Natural killer cell (primary cell): Measurements from ENCODE around the gene CCL5. TPM values are rescaled to one million over a fixed set of nuclear protein-coding genes. Genes with fewer than 3 reads are reported as not detected.
A peak's percentile ranks its signal among the peaks of the same experiment; 100 is the strongest.

Source experiments
- ATAC-seq, 3 donors: fragments of 150-1000 bp in 2 of 3; fragments of 200-7000 bp in 1 of 3; cut with Tn5 transposase; 1 replicate in 1 of 3; 2 replicates in 2 of 3; pipeline ENCODE4 v1.10.0; 2021; ENCODE audit warnings: mild to moderate bottlenecking in 2 of 3, moderate library complexity in 2 of 3
- DNase-seq, 2 donors: peaks; one replicate each; pipeline versions ENCODE4 v3.0.0 to v3.0.0-alpha.2; 2013 to 2021; ENCODE audit warnings: mixed read lengths in 1 of 2
- H3K27ac ChIP-seq: one replicate; pipeline ENCODE4 v1.5.1; 2013; ENCODE audit warnings: mild to moderate bottlenecking, low read length
- H3K27me3 ChIP-seq: one replicate; pipeline ENCODE4 v1.6.1; 2013; ENCODE audit warnings: low read length; ENCODE audit not compliant: control insufficient read depth, insufficient read depth
- H3K36me3 ChIP-seq: one replicate; pipeline ENCODE4 v1.6.1; 2013; ENCODE audit warnings: low read length; ENCODE audit not compliant: control insufficient read depth, insufficient read depth
- H3K4me1 ChIP-seq: one replicate; pipeline ENCODE4 v1.6.1; 2013; ENCODE audit warnings: low read length; ENCODE audit not compliant: control insufficient read depth, insufficient read depth
- H3K4me3 ChIP-seq: one replicate; pipeline ENCODE4 v1.5.1; 2013; ENCODE audit warnings: low read length
- H3K9me3 ChIP-seq: one replicate; pipeline ENCODE4 v1.6.1; 2013; ENCODE audit warnings: low read length; ENCODE audit not compliant: control insufficient read depth, insufficient read depth
- H3K27ac Mint-ChIP-seq, 2 donors: one replicate each; pipeline ENCODE4 v1.8.0; 2022; ENCODE audit warnings: mild to moderate bottlenecking in 2 of 2, mixed read lengths in 2 of 2, moderate library complexity in 1 of 2
- H3K27me3 Mint-ChIP-seq, 2 donors: one replicate each; pipeline ENCODE4 v1.8.0; 2022; ENCODE audit warnings: low read depth in 2 of 2, mixed read lengths in 2 of 2
- H3K36me3 Mint-ChIP-seq: one replicate; pipeline ENCODE4 v1.8.0; 2022; ENCODE audit warnings: mixed read lengths
- H3K4me1 Mint-ChIP-seq, 2 donors: one replicate each; pipeline ENCODE4 v1.8.0; 2022; ENCODE audit warnings: mixed read lengths in 2 of 2
- H3K4me3 Mint-ChIP-seq: one replicate; pipeline ENCODE4 v1.8.0; 2022; ENCODE audit warnings: mild to moderate bottlenecking, moderate library complexity, mixed read lengths
- H3K9me3 Mint-ChIP-seq, 2 donors: one replicate each; pipeline ENCODE4 v1.8.0; 2022; ENCODE audit warnings: mixed read lengths in 2 of 2
- WGBS: methylation state at CpG from one replicate; pipeline ENCODE4 v1.1.7; 2013; ENCODE audit warnings: missing lambda C conversion rate; ENCODE audit not compliant: insufficient coverage; 5-methylcytosine and 5-hydroxymethylcytosine counted together
- intact Hi-C: fragments of 100-400 bp; cut with micrococcal nuclease; formaldehyde crosslinking; loops from one replicate; pipeline ENCODE4 v1.14.2; 2022
- total RNA-seq, 4 donors: library from RNA; stranded (reverse); fragments of 120-200 nt in 1 of 4; gene quantifications; one replicate each; pipeline versions ENCODE4 v1.2.3 to v1.2.4, GENCODE V29; 2013 to 2022
- TF ChIP-seq, protein P1 (sequence below): fragments of 200-600 bp; IDR thresholded peaks from one replicate; pipeline ENCODE4 v1.8.0; 2022; ENCODE audit warnings: antibody characterized with exemption

CCL5 gene
- total RNA-seq, 3 donors from 2014 or later (not counting 1 experiment from before 2014, with no cell fraction given), result 793 to 1,167 (median 825) TPM

DNA sequence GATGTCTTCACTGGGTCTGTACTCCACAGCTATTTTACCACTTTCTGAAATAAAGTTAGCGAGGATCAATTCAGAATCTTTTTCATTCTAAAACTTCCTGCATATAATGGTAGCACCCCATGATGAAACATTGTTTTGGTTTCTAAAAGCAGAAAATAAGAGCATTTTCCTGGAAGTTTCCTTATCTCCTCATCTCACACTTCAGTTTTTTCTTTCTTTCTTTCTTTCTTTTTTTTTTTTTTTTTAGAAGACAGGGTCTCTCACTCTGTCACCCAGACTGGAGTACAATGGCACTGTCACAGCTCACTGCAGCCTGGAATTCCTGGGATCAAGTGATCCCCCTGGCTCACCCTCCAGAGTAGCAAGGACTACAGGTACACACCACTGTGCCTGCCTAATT is 40.1 kb upstream of the CCL5 start:
- intact Hi-C loops, result no loop called here
- Mint-ChIP-seq H3K27me3 (no peaks in the 10 kb centered on the region), H3K4me3 (no peak overlapping the region), H3K27ac (peak overlapping the region; percentile 77 to 85), H3K4me1 (peaks cover 46 to 54% of the 10 kb centered on the region in 2 donors), H3K36me3 (no peaks in the 10 kb centered on the region), H3K9me3 (no peaks in the 10 kb centered on the region)
- DNase-seq, result no peak
- TF ChIP-seq, protein P1, sequence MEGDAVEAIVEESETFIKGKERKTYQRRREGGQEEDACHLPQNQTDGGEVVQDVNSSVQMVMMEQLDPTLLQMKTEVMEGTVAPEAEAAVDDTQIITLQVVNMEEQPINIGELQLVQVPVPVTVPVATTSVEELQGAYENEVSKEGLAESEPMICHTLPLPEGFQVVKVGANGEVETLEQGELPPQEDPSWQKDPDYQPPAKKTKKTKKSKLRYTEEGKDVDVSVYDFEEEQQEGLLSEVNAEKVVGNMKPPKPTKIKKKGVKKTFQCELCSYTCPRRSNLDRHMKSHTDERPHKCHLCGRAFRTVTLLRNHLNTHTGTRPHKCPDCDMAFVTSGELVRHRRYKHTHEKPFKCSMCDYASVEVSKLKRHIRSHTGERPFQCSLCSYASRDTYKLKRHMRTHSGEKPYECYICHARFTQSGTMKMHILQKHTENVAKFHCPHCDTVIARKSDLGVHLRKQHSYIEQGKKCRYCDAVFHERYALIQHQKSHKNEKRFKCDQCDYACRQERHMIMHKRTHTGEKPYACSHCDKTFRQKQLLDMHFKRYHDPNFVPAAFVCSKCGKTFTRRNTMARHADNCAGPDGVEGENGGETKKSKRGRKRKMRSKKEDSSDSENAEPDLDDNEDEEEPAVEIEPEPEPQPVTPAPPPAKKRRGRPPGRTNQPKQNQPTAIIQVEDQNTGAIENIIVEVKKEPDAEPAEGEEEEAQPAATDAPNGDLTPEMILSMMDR, result no peak
- Histone ChIP-seq H3K27ac (no peak overlapping the region), H3K9me3 (no peaks in the 10 kb centered on the region), H3K36me3 (no peaks in the 10 kb centered on the region), H3K4me1 (peaks cover 30% of the 10 kb centered on the region), H3K4me3 (no peak overlapping the region), H3K27me3 (no peaks in the 10 kb centered on the region)
- ATAC-seq, result no peak
- WGBS, result 100% methylated on average over 1 of the region's 1 CpG

DNA sequence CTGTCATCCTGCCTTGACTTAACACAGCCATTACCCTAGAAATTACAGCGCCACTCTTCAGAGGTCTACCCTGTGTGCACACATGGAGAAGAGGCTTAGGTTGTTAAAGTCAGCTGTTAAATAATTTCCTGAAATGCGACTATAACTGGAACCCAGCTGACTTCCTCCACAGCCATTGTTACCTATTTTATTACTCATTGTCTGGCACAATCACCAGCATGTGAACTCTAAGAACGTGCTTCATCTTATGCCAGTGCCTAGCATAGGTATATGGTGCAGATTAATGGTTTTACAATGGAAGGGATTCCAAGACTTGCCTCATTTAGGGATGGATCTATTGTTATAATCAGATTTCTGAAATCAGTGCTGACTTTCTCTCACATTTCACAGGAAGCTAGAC is 38.5 kb upstream of the CCL5 start:
- intact Hi-C loops, result no loop called here
- H3K4me1 Mint-ChIP-seq, result peaks cover 61 to 65% of the 10 kb centered on the region in 2 donors
- Histone ChIP-seq H3K27me3 (no peaks in the 10 kb centered on the region), H3K27ac (no peak overlapping the region), H3K9me3 (no peaks in the 10 kb centered on the region), H3K36me3 (no peaks in the 10 kb centered on the region), H3K4me3 (no peak overlapping the region), H3K4me1 (peaks cover 35% of the 10 kb centered on the region)
- H3K27ac Mint-ChIP-seq, result peak overlapping the region; percentile 66 to 80
- WGBS, result 22% methylated on average over 3 of the region's 3 CpGs
- no peaks in the 10 kb centered on the region for H3K36me3 Mint-ChIP-seq
- H3K4me3 Mint-ChIP-seq, result no peak overlapping the region
- TF ChIP-seq, protein P1, result no peak
- H3K27me3 Mint-ChIP-seq, result no peaks in the 10 kb centered on the region
- H3K9me3 Mint-ChIP-seq, result no peaks in the 10 kb centered on the region
- ATAC-seq (peak in 2 of 3 donors; percentile 61 to 75), DNase-seq (no peak)

DNA sequence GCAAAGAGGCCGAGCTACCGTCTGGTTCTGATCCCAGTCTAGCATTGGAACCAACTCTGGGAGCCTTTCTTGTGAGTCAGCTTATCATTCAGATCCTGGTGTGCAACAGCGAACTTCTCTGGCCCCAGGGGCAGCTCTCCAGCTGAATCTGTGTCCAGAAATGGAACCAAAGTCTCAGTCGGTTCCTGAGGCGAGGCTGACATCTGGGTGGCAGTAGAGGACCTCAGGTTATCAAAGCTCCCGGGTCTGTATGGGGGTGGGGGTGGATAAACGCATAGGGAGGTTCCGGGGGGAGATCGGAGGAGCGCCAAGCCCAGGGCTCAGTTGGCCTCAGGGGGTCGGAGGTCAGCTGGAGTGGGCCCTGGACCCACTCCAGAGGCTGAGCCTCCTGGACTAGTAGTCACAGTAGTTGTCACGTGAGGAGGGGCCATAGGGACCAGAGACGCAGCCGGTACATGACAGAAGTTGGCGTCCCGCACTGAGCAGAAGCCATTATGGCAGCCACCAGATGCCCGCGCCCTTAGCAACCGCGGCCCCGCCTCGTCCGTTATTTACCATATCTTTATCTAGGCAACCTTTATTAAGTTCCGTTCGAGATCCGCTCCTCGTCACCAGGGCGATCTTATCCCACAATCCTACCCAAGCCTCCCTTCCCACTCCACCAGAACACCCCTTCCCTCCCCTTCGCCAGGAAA is 37.5 kb upstream of the CCL5 start:
- Mint-ChIP-seq H3K4me3 (no peak overlapping the region), H3K4me1 (peaks cover 71 to 75% of the 10 kb centered on the region in 2 donors), H3K9me3 (no peaks in the 10 kb centered on the region), H3K27ac (peak overlapping the region in 1 of 2 donors; percentile 26), H3K36me3 (no peaks in the 10 kb centered on the region), H3K27me3 (no peaks in the 10 kb centered on the region)
- ATAC-seq, result no peak
- Histone ChIP-seq H3K27me3 (no peaks in the 10 kb centered on the region), H3K9me3 (no peaks in the 10 kb centered on the region), H3K36me3 (no peaks in the 10 kb centered on the region), H3K4me1 (peaks cover 42% of the 10 kb centered on the region), H3K4me3 (no peak overlapping the region), H3K27ac (no peak overlapping the region)
- TF ChIP-seq, protein P1, result no peak
- WGBS, result 98% methylated on average over 29 of the region's 29 CpGs
- intact Hi-C loops, result no loop called here
- DNase-seq, result no peak
